Pancreas (tissue), 10 donors: ENCODE measurements around the gene AGXT. TPM values are rescaled to one million over a fixed set of nuclear protein-coding genes. Genes with fewer than 3 reads are reported as not detected.

Experiments
- ATAC-seq, 4 donors: fragments of 200-7000 bp; cut with Tn5 transposase; one replicate each; pipeline versions ENCODE4 v1.8.0 to v1.9.1; 2020; ENCODE audit warnings: mild to moderate bottlenecking in 4 of 4, moderate library complexity in 4 of 4
- DNase-seq, 6 donors: peaks; one replicate each; pipeline ENCODE4 v3.0.0-alpha.2; 2020
- FAIRE-seq: peaks from 2 replicates; lab custom pipeline; 2012; peaks lifted over from hg19 to GRCh38; lab: Jason Lieb, UNC
- H3K27ac ChIP-seq, 4 donors: fragments of 200-600 bp; sonication (generic); 1 replicate in 3 of 4; 2 replicates in 1 of 4; pipeline versions ENCODE4 v1.5.0 to v1.8.0; 2020
- H3K27me3 ChIP-seq, 4 donors: fragments of 200-600 bp; one replicate each; pipeline ENCODE4 v1.8.0; 2021
- H3K36me3 ChIP-seq, 3 donors: fragments of 200-600 bp; sonication (generic) in 1 of 3; one replicate each; pipeline versions ENCODE4 v1.5.0 to v1.8.0; 2020 to 2021
- H3K4me1 ChIP-seq, 3 donors: fragments of 200-600 bp; one replicate each; pipeline ENCODE4 v1.8.0; 2021
- H3K4me3 ChIP-seq, 4 donors: fragments of 200-600 bp; sonication (generic) in 2 of 4; one replicate each; pipeline versions ENCODE4 v1.5.0 to v1.8.0; 2020 to 2021
- H3K9me3 ChIP-seq, 4 donors: fragments of 200-600 bp; one replicate each; pipeline ENCODE4 v1.8.0; 2021
- WGBS, 2 donors: extraction: QIAGEN DNeasy Blood & Tissue Kit; methylation state at CpG; one replicate each; pipeline ENCODE4 v1.1.7; 2013; 5-methylcytosine and 5-hydroxymethylcytosine counted together
- intact Hi-C, 3 donors: fragments of 100-400 bp; cut with DNase I; formaldehyde crosslinking; loops; one replicate each; pipeline versions ENCODE4 v1.11.1 to v1.14.2; 2022
- polyA plus RNA-seq, 2 donors: library from polyadenylated mRNA; stranded (reverse); fragments of 200-250 nt; gene quantifications; one replicate each; pipeline ENCODE4 v1.2.3, GENCODE V29; 2013
- total RNA-seq, 6 donors: library from RNA; stranded (reverse); fragmentation: NEBNext Ultra II Directional in 4 of 6; extraction: Animal tissue kit (Norgen Biotek cat#: 25700) in 4 of 6; gene quantifications; one replicate each; pipeline versions ENCODE4 v1.2.1 to v1.2.4, GENCODE V29; 2021 to 2023
- TF ChIP-seq, protein P1 (sequence below), 4 donors: fragments of 200-600 bp; sonication (generic) in 3 of 4; IDR thresholded peaks; one replicate each; pipeline versions ENCODE4 v1.5.0 to v1.8.0; 2021; ENCODE audit warnings: antibody characterized with exemption in 4 of 4
- donor health status: healthy with polysubstance abuse.
- donor health status: DM: no; HTN: no; CAD: no; lungs with moderate emphysema.
- donor health status: DM: no; HTN: no; CAD: no.
- donor health status: control.
- donor health status: control.
- donor health status: Bipolar disorder and iron deficiency.
- donor health status: DM: yes; HTN: yes; CAD: no.
- donor health status: DM: no; HTN: no; CAD: no.
- donor health status: DM: no; HTN: no; CAD: no.
- donor health status: DM: yes; HTN: yes; CAD: no.

Gene AGXT
- total and polyA plus RNA-seq, 8 donors = 0.07 to 0.76 (median 0.08) TPM; not detected in 5

GRCh38 chr2:240879105-240879504 lies 10.5 kb downstream of the AGXT start:
- Histone ChIP-seq H3K4me3 (no peak overlapping the region), H3K4me1 (peaks cover 0 to 3% (median 0%) of the 10 kb centered on the region in 3 donors), H3K27me3 (no peaks in the 10 kb centered on the region), H3K36me3 (no peaks in the 10 kb centered on the region), H3K27ac (no peak overlapping the region), H3K9me3 (no peaks in the 10 kb centered on the region)
- TF ChIP-seq, protein P1, sequence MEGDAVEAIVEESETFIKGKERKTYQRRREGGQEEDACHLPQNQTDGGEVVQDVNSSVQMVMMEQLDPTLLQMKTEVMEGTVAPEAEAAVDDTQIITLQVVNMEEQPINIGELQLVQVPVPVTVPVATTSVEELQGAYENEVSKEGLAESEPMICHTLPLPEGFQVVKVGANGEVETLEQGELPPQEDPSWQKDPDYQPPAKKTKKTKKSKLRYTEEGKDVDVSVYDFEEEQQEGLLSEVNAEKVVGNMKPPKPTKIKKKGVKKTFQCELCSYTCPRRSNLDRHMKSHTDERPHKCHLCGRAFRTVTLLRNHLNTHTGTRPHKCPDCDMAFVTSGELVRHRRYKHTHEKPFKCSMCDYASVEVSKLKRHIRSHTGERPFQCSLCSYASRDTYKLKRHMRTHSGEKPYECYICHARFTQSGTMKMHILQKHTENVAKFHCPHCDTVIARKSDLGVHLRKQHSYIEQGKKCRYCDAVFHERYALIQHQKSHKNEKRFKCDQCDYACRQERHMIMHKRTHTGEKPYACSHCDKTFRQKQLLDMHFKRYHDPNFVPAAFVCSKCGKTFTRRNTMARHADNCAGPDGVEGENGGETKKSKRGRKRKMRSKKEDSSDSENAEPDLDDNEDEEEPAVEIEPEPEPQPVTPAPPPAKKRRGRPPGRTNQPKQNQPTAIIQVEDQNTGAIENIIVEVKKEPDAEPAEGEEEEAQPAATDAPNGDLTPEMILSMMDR (IDR thresholded peaks at IDR 0.05) = no peak
- intact Hi-C loops = no loop called here
- DNase-seq (peak in 1 of 6 donors; percentile 46), FAIRE-seq (no peak), ATAC-seq (no peak)
- 72 to 90% methylated on average over 7 of the region's 7 CpGs for WGBS, 2 donors

- H3K9me3 ChIP-seq = no peaks in the 10 kb centered on the region
- ATAC-seq = peak in 1 of 4 donors; percentile 60
- no peak overlapping the region for H3K4me3 ChIP-seq
- no peak for DNase-seq
- no peak overlapping the region for H3K27ac ChIP-seq
- no peak for FAIRE-seq
- no peaks in the 10 kb centered on the region for H3K27me3 ChIP-seq
- 50 to 67% methylated on average over 6 of the region's 6 CpGs for WGBS, 2 donors
- no peaks in the 10 kb centered on the region for H3K4me1 ChIP-seq
- TF ChIP-seq, protein P1 (IDR thresholded peaks at IDR 0.05) = no peak
- no peaks in the 10 kb centered on the region for H3K36me3 ChIP-seq
- intact Hi-C loops = no loop called here
Observed at GRCh38 chr2:240881913-240882312, 13.3 kb downstream of the AGXT start.

- FAIRE-seq (no peak), ATAC-seq (no peak)
Observed at GRCh38 chr2:240884221-240884620, 15.6 kb downstream of the AGXT start.

GRCh38 chr2:240884745-240885144 lies 16.1 kb downstream of the AGXT start:
- TF ChIP-seq, protein P1 (IDR thresholded peaks at IDR 0.05) = no peak
- FAIRE-seq (no peak), DNase-seq (no peak), ATAC-seq (no peak)
- H3K4me1 ChIP-seq = no peaks in the 10 kb centered on the region
- H3K36me3 ChIP-seq = no peaks in the 10 kb centered on the region
- 69 to 77% methylated on average over 3 of the region's 3 CpGs for WGBS, 2 donors
- intact Hi-C loops = no loop called here
- H3K4me3 ChIP-seq = no peak overlapping the region
- no peaks in the 10 kb centered on the region for H3K9me3 ChIP-seq
- no peaks in the 10 kb centered on the region for H3K27me3 ChIP-seq
- H3K27ac ChIP-seq = no peak overlapping the region

More at GRCh38 chr2:240884221-240884620, 15.6 kb downstream of the AGXT start:
- H3K9me3 ChIP-seq = no peaks in the 10 kb centered on the region
- DNase-seq = no peak
- no peaks in the 10 kb centered on the region for H3K27me3 ChIP-seq
- H3K4me1 ChIP-seq = no peaks in the 10 kb centered on the region
- no peaks in the 10 kb centered on the region for H3K36me3 ChIP-seq
- 89 to 98% methylated on average over 2 of the region's 2 CpGs for WGBS, 2 donors
- no peak overlapping the region for H3K4me3 ChIP-seq
- TF ChIP-seq, protein P1 (IDR thresholded peaks at IDR 0.05) = no peak
- no peak overlapping the region for H3K27ac ChIP-seq
- intact Hi-C loops = no loop called here

- no peak for DNase-seq
- no peak for FAIRE-seq
Observed at GRCh38 chr2:240885566-240885965, 16.9 kb downstream of the AGXT start.

More at GRCh38 chr2:240885566-240885965, 16.9 kb downstream of the AGXT start:
- no peak for ATAC-seq
- TF ChIP-seq, protein P1 (IDR thresholded peaks at IDR 0.05) = no peak
- intact Hi-C loops = no loop called here
- Histone ChIP-seq H3K4me3 (no peak overlapping the region), H3K27me3 (no peaks in the 10 kb centered on the region), H3K9me3 (no peaks in the 10 kb centered on the region), H3K4me1 (no peaks in the 10 kb centered on the region), H3K36me3 (no peaks in the 10 kb centered on the region), H3K27ac (no peak overlapping the region)
- WGBS, 2 donors = 84 to 89% methylated on average over 1 of the region's 1 CpG
